Endothelial cell (in vitro differentiated cells): ENCODE measurements around the gene SARS1. TPM values are rescaled to one million over a fixed set of nuclear protein-coding genes. Genes with fewer than 3 reads are reported as not detected.

Experiments
- DNase-seq: peaks from one replicate; pipeline ENCODE4 v3.0.0; 2021; ENCODE audit warnings: low spot score
- H3K27ac Mint-ChIP-seq: one replicate; pipeline ENCODE4 v1.8.0; 2021; ENCODE audit warnings: mixed read lengths, inconsistent platforms; ENCODE audit not compliant: unreplicated experiment
- H3K27me3 Mint-ChIP-seq: one replicate; pipeline ENCODE4 v1.8.0; 2021; ENCODE audit warnings: mild to moderate bottlenecking, moderate library complexity, mixed read lengths, inconsistent platforms; ENCODE audit not compliant: unreplicated experiment
- H3K36me3 Mint-ChIP-seq: one replicate; pipeline ENCODE4 v1.8.0; 2021; ENCODE audit warnings: mild to moderate bottlenecking, low read depth, mixed read lengths, inconsistent platforms; ENCODE audit not compliant: unreplicated experiment
- H3K4me1 Mint-ChIP-seq: one replicate; pipeline ENCODE4 v1.8.0; 2021; ENCODE audit warnings: mild to moderate bottlenecking, mixed read lengths, inconsistent platforms; ENCODE audit not compliant: unreplicated experiment
- H3K4me3 Mint-ChIP-seq: one replicate; pipeline ENCODE4 v1.8.0; 2021; ENCODE audit warnings: mild to moderate bottlenecking, mixed read lengths, inconsistent platforms; ENCODE audit not compliant: unreplicated experiment
- H3K9me3 Mint-ChIP-seq: one replicate; pipeline ENCODE4 v1.8.0; 2021; ENCODE audit warnings: mixed read lengths, inconsistent platforms; ENCODE audit not compliant: unreplicated experiment
- total RNA-seq: library from RNA; stranded (reverse); fragmentation: NEBNext Ultra II Directional; extraction: Animal tissue kit (Norgen Biotek cat#: 25700); gene quantifications from one replicate; pipeline ENCODE4 v1.2.1, GENCODE V29; 2021; ENCODE audit not compliant: unreplicated experiment
- TF ChIP-seq, protein P1 (sequence below): fragments of 200-600 bp; sonication (generic); IDR thresholded peaks from one replicate; pipeline ENCODE4 v1.5.0; 2021; ENCODE audit warnings: antibody characterized with exemption; ENCODE audit not compliant: unreplicated experiment

SARS1 gene
- total RNA-seq, 1 donor from 2014 or later = 125 TPM

DNA sequence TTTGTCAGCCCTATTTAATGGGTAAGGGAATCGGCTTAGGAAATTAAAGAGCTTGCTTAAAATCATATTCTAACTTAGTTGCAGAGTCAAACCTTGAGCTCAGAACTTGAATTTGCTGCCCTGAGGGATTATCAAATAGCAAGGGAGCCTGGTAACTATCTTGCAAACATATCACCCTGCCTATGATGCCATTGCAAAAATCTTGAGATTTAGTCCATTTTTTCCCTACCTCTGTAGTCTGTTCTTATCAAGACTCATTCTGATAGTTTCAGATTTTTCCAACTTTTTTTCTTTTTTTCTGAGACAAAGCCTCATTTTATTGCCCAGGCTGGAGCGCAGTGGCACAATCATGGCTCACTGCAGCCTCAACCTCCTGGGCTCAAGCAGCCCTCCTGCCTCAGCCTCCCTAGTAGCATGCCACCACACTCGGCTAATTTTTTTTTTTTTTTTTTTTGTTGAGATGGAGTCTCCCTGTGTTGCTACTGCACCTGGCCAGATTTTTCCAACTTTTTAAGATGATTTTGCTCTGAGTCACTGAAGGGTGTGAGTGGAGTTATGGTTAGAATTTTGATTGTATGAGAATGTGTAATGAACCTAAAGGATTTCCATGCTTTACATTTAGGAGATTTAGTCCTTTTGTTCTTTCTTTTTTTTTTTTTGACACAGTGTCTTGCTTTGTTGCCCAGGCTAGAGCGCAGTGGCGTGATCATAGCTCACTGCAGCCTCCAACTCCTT lies 12.2 kb downstream of the SARS1 start:
- peaks cover 18% of the 10 kb centered on the region for H3K36me3 Mint-ChIP-seq
- H3K4me3 Mint-ChIP-seq = no peak overlapping the region

DNA sequence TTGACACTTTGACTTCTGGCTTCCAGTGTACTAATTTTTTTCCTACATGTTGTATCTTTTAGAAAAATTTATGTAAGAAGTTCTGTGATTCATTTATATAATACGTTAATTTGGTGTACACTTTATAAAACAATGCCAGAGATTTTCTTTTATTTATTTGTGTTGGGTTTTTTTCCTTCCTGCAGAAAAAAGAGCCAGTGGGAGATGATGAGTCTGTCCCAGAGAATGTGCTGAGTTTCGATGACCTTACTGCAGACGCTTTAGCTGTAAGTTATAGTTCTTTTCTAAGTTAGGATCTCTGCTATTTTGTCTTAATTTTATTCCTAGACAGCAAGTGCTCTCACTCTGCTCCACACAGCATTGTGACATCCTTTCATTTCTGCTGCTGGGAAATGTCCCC lies 14.4 kb downstream of the SARS1 start:
- Mint-ChIP-seq H3K4me1 (no peaks in the 10 kb centered on the region), H3K4me3 (peak overlapping the region; percentile 76), H3K27me3 (no peaks in the 10 kb centered on the region), H3K27ac (no peak overlapping the region), H3K9me3 (no peaks in the 10 kb centered on the region), H3K36me3 (peaks cover 29% of the 10 kb centered on the region)
- no peak for DNase-seq
- TF ChIP-seq, protein P1, sequence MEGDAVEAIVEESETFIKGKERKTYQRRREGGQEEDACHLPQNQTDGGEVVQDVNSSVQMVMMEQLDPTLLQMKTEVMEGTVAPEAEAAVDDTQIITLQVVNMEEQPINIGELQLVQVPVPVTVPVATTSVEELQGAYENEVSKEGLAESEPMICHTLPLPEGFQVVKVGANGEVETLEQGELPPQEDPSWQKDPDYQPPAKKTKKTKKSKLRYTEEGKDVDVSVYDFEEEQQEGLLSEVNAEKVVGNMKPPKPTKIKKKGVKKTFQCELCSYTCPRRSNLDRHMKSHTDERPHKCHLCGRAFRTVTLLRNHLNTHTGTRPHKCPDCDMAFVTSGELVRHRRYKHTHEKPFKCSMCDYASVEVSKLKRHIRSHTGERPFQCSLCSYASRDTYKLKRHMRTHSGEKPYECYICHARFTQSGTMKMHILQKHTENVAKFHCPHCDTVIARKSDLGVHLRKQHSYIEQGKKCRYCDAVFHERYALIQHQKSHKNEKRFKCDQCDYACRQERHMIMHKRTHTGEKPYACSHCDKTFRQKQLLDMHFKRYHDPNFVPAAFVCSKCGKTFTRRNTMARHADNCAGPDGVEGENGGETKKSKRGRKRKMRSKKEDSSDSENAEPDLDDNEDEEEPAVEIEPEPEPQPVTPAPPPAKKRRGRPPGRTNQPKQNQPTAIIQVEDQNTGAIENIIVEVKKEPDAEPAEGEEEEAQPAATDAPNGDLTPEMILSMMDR = no peak

More for the DNA sequence above, 12.2 kb downstream of the SARS1 start:
- Mint-ChIP-seq H3K9me3 (no peaks in the 10 kb centered on the region), H3K4me1 (no peaks in the 10 kb centered on the region), H3K27me3 (no peaks in the 10 kb centered on the region), H3K27ac (no peak overlapping the region)
- no peak for DNase-seq
- TF ChIP-seq, protein P1 = no peak

DNA sequence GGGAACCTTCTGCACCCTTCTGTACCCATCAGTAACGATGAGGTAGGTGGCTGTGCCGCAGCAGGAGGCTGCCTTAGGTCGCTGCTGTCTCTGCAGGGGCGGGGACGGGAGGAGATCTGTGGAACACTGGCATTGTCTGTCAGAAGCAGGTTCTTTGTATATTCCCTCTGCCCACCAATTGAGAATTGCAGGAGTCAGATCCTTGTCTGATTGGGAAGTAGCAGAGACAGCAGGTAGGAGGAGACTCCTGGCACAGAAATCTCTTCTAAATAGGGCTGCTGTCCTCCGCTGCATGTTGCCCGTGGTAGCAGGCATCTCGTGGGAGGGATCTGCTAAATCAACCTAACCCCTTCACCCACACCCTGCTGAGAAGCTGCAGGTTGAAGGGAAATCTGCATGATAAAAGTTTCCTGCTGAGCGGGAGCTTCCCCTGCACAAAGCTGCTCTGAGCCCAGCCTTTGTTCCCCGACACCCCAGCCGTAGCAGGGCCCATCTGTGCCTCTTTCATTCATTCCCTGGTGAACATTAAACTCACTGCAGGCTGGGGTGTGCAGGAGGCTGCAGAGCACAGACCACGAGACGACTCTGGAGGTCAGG lies 15.9 kb downstream of the SARS1 start:
- Mint-ChIP-seq H3K36me3 (peaks cover 29% of the 10 kb centered on the region), H3K4me1 (no peaks in the 10 kb centered on the region), H3K27me3 (no peaks in the 10 kb centered on the region), H3K9me3 (no peaks in the 10 kb centered on the region), H3K4me3 (no peak overlapping the region), H3K27ac (no peak overlapping the region)
- TF ChIP-seq, protein P1 = no peak
- DNase-seq = no peak

DNA sequence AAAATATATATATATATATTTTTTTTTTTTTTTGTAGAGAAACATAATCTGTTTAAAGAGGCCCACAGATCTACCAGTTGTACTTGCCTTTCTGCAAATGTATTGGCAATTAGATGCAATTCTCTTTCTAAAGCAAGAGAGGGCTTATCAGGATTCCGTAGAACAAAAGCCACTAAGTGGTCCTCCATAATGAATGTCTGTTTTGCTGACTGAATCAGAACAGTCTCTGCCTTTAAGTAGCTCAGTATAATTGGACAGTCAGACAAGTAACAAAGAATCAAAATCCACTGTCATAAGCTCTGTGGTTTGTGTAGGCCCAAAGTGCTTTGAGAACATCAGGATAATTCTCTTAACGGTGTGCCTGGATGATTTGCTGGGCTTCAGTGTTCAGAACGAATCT lies 17.3 kb downstream of the SARS1 start:
- no peak for DNase-seq
- Mint-ChIP-seq H3K27ac (no peak overlapping the region), H3K27me3 (no peaks in the 10 kb centered on the region), H3K9me3 (no peaks in the 10 kb centered on the region), H3K4me3 (no peak overlapping the region), H3K4me1 (no peaks in the 10 kb centered on the region), H3K36me3 (peaks cover 39% of the 10 kb centered on the region)
- TF ChIP-seq, protein P1 = no peak

DNA sequence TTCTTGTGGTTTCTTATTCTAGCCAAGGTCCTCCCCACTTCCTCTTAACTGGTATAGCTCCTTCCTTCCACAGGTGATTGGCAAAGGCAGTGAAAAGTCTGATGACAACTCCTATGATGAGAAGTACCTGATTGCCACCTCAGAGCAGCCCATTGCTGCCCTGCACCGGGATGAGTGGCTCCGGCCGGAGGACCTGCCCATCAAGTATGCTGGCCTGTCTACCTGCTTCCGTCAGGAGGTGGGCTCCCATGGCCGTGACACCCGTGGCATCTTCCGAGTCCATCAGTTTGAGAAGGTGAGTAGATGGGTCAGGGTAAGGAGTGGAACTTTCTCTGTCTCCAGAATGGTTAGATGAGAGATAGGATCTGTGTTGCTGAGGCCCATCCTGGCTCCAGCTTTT lies 21.4 kb downstream of the SARS1 start:
- peaks cover 47% of the 10 kb centered on the region for H3K36me3 Mint-ChIP-seq
- peaks cover 6% of the 10 kb centered on the region for H3K4me1 Mint-ChIP-seq
- TF ChIP-seq, protein P1 = no peak

More for the DNA sequence above, 21.4 kb downstream of the SARS1 start:
- no peak for DNase-seq
- Mint-ChIP-seq H3K27me3 (peaks cover 2% of the 10 kb centered on the region), H3K9me3 (no peaks in the 10 kb centered on the region), H3K27ac (no peak overlapping the region), H3K4me3 (no peak overlapping the region)
